ENCODE data around the gene MRPS15.

Gene MRPS15

DNA sequence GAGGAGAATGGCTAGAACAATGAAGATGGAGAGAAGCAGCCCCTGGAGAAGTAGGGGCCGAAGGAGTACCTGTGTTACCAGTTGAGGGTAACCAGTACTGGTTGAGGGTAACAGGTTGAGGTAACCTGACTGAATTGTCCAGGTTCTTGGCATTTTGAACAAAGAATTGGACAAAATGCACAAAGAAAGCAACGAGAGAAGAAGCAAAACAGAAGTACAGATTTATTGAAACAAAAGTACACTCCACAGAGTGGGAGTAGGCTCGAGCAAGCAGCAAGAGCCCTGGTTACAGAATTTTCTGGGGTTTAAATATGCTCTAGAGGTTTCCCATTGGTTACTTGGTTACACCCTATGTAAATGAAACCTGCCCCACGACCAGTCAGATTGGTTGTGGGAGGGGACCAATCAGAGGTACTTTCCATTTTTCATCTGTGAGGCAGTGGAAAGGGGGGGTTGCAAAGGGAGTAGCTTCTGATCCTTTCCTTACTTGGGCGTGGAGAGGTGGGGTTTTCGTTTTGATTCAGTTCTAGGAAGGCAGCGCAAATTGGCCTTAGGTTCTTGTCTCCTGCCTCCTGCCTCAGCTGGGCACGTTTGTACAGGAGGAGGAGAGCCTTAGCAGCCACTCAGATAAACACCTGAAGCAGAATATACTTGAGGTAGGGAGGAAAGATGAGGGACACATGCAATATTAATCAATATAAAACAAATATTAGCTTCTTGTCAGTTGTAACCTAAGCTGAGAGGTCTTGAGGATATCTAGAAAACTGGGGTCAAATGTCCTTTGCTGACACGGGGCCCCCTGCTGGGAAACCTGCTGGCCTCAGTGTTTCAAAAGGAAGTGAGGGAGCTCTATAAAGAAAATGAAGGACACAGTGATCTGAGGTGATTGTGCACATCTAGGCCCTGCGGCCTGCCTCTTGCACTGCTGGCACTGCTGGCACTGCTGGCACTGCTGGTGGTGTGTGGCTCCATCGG is 52.2 kb downstream of the MRPS15 start:
- ChIA-PET POLR2A (interaction anchor here (1.5 kb wide), 1 partner anchor 11 kb away, joined by 4 read pairs; no protein-coding TSS in a partner anchor), CTCF (interaction anchor here (1.0 to 2.6 kb wide), 7 partner anchors 8 to 263 kb away, joined by 3 to 12 read pairs (median 4); partner anchors contain the start of gene TRAPPC3)
- TF ChIP-seq, protein P1, sequence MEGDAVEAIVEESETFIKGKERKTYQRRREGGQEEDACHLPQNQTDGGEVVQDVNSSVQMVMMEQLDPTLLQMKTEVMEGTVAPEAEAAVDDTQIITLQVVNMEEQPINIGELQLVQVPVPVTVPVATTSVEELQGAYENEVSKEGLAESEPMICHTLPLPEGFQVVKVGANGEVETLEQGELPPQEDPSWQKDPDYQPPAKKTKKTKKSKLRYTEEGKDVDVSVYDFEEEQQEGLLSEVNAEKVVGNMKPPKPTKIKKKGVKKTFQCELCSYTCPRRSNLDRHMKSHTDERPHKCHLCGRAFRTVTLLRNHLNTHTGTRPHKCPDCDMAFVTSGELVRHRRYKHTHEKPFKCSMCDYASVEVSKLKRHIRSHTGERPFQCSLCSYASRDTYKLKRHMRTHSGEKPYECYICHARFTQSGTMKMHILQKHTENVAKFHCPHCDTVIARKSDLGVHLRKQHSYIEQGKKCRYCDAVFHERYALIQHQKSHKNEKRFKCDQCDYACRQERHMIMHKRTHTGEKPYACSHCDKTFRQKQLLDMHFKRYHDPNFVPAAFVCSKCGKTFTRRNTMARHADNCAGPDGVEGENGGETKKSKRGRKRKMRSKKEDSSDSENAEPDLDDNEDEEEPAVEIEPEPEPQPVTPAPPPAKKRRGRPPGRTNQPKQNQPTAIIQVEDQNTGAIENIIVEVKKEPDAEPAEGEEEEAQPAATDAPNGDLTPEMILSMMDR (IDR thresholded peaks at IDR 0.05; ENCODE audit: control extremely low read depth, extremely low read depth, low read depth, missing control alignments), result no peak
- no peak for DNase-seq (ENCODE audit: extremely low spot score)

DNA sequence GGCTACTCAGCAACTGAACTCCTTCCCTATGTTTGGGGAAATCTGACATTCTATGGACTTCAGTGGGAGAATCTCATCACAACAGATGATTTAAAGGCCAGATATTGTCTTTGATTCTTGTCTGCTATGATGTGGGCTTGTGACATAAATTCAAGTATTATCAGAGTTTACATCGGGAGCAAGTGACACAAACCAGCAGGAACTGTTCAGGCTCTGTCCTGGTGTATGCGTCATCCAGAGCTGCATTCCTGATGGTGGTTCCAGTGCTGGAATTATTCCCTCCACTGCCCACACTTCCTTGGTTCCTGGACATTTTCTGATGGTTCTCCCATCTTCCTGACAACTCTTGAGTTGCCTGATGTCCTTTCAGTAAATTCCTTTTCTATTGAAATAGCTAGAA is 55.7 kb downstream of the MRPS15 start:
- ChIA-PET POLR2A (interaction anchor here (0.6 kb wide), 1 partner anchor 59 kb away, joined by 4 read pairs; no protein-coding TSS in a partner anchor), CTCF (interaction anchor here (1.5 kb wide), 1 partner anchor 11 kb away, joined by 3 read pairs; no protein-coding TSS in a partner anchor)
- no peak for DNase-seq (ENCODE audit: extremely low spot score)
- TF ChIP-seq, protein P1 (IDR thresholded peaks at IDR 0.05; ENCODE audit: control extremely low read depth, extremely low read depth, low read depth, missing control alignments), result no peak

DNA sequence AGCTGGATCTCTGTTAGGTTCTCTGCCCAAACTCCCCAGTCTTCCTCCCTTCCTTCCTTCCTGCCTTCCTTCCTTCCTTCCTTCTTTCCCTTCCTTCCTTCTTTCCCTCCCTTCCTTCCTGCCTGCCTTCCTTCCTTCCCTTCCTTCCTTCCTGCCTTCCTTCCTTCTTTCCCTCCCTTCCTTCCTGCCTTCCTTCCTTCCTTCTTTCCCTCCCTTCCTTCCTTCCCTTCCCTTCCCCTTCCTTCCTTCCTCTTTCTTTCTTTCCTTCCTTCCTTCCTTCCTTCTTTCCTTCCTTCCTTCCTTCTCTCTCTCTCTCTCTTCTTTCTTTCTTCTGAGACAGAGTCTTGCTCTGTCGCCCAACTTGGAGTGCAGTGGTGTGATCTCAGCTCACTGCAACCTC is 57.7 kb downstream of the MRPS15 start:
- TF ChIP-seq, protein P1 (IDR thresholded peaks at IDR 0.05; ENCODE audit: control extremely low read depth, extremely low read depth, low read depth, missing control alignments), result no peak
- ChIA-PET CTCF (interaction anchor here (1.2 kb wide), 1 partner anchor 38 kb away, joined by 4 read pairs; no protein-coding TSS in a partner anchor), POLR2A (no interaction called here)
- no peak for DNase-seq (ENCODE audit: extremely low spot score)

Data from GM10248 (cell line).